ENCODE results near the gene PTPRN2. TPM values are rescaled to one million over a fixed set of nuclear protein-coding genes. Genes with fewer than 3 reads are reported as not detected.

PTPRN2 gene
- total RNA-seq, 1 donor from 2014 or later = 11.4 TPM

GRCh38 chr7:158138329-158138597 is 449.4 kb downstream of the PTPRN2 start:
- DNase-seq (ENCODE audit: low spot score, unreplicated experiment) = no peak
- peaks cover 4% of the 10 kb centered on the region for H3K9me3 Mint-ChIP-seq (ENCODE audit: low read depth)
- no peak overlapping the region for H3K27ac Mint-ChIP-seq
- TF ChIP-seq, protein P1, sequence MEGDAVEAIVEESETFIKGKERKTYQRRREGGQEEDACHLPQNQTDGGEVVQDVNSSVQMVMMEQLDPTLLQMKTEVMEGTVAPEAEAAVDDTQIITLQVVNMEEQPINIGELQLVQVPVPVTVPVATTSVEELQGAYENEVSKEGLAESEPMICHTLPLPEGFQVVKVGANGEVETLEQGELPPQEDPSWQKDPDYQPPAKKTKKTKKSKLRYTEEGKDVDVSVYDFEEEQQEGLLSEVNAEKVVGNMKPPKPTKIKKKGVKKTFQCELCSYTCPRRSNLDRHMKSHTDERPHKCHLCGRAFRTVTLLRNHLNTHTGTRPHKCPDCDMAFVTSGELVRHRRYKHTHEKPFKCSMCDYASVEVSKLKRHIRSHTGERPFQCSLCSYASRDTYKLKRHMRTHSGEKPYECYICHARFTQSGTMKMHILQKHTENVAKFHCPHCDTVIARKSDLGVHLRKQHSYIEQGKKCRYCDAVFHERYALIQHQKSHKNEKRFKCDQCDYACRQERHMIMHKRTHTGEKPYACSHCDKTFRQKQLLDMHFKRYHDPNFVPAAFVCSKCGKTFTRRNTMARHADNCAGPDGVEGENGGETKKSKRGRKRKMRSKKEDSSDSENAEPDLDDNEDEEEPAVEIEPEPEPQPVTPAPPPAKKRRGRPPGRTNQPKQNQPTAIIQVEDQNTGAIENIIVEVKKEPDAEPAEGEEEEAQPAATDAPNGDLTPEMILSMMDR (IDR thresholded peaks at IDR 0.05; ENCODE audit: unreplicated experiment) = no peak
- H3K36me3 Mint-ChIP-seq (ENCODE audit: insufficient read depth) = no peaks in the 10 kb centered on the region
- H3K27me3 Mint-ChIP-seq = no peaks in the 10 kb centered on the region
- peaks cover 1% of the 10 kb centered on the region for H3K4me1 Mint-ChIP-seq (ENCODE audit: low read depth)
- no peak overlapping the region for H3K4me3 Mint-ChIP-seq (ENCODE audit: low read depth)

GRCh38 chr7:158137516-158138328 is 449.9 kb downstream of the PTPRN2 start:
- Mint-ChIP-seq H3K36me3 (ENCODE audit: insufficient read depth) (no peaks in the 10 kb centered on the region), H3K4me1 (ENCODE audit: low read depth) (peaks cover 1% of the 10 kb centered on the region), H3K27ac (no peak overlapping the region), H3K27me3 (no peaks in the 10 kb centered on the region), H3K4me3 (ENCODE audit: low read depth) (no peak overlapping the region), H3K9me3 (ENCODE audit: low read depth) (no peaks in the 10 kb centered on the region)
- TF ChIP-seq, protein P1 (IDR thresholded peaks at IDR 0.05; ENCODE audit: unreplicated experiment) = no peak
- DNase-seq (ENCODE audit: low spot score, unreplicated experiment) = no peak

DNA sequence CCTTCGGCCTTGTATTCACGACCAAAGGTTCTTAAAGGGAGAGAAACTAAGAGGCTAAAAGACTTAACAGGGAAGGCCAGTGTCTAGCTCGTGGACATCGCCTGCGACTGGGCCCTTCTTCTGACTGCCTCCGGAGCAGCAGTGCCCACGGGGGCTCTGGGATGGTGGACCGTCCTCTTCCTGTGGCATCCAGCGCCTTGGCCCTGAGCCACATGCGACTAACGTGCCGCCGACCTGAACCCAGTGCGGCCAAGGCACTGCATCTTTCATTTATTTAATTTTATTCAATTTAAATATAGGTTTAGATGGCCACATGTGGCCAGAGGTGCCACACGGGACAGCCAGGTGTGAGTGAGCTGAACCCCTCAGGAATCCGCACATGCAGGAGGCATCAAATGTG is 451.7 kb downstream of the PTPRN2 start:
- DNase-seq (ENCODE audit: low spot score, unreplicated experiment) = no peak
- no peaks in the 10 kb centered on the region for H3K9me3 Mint-ChIP-seq (ENCODE audit: low read depth)
- H3K27me3 Mint-ChIP-seq = no peaks in the 10 kb centered on the region
- no peak overlapping the region for H3K4me3 Mint-ChIP-seq (ENCODE audit: low read depth)
- H3K4me1 Mint-ChIP-seq (ENCODE audit: low read depth) = peaks cover 1% of the 10 kb centered on the region
- H3K36me3 Mint-ChIP-seq (ENCODE audit: insufficient read depth) = no peaks in the 10 kb centered on the region
- TF ChIP-seq, protein P1 (IDR thresholded peaks at IDR 0.05; ENCODE audit: unreplicated experiment) = no peak
- H3K27ac Mint-ChIP-seq = no peak overlapping the region

DNA sequence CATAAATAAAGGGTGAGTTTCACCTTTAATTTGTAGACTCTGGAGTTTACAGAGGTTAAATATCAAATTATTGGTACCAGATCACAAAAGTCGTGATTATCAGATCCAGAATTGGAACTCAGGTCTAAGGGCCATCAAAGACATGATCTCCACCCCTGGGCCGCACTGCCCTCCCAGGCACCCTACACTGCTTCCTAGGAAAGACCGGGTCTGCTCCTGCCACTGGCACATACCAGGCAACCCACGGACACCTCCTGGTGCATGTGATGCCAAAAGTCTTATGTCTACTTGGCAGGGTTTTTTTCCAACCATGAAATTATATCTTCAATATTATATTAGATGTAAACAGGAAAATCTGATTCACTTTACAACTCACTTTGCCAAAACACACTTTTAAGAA is 452.8 kb downstream of the PTPRN2 start:
- Mint-ChIP-seq H3K4me1 (ENCODE audit: low read depth) (peaks cover 1% of the 10 kb centered on the region), H3K4me3 (ENCODE audit: low read depth) (no peak overlapping the region), H3K9me3 (ENCODE audit: low read depth) (no peaks in the 10 kb centered on the region), H3K27ac (no peak overlapping the region), H3K36me3 (ENCODE audit: insufficient read depth) (no peaks in the 10 kb centered on the region), H3K27me3 (no peaks in the 10 kb centered on the region)
- no peak for DNase-seq (ENCODE audit: low spot score, unreplicated experiment)
- TF ChIP-seq, protein P1 (IDR thresholded peaks at IDR 0.05; ENCODE audit: unreplicated experiment) = no peak

DNA sequence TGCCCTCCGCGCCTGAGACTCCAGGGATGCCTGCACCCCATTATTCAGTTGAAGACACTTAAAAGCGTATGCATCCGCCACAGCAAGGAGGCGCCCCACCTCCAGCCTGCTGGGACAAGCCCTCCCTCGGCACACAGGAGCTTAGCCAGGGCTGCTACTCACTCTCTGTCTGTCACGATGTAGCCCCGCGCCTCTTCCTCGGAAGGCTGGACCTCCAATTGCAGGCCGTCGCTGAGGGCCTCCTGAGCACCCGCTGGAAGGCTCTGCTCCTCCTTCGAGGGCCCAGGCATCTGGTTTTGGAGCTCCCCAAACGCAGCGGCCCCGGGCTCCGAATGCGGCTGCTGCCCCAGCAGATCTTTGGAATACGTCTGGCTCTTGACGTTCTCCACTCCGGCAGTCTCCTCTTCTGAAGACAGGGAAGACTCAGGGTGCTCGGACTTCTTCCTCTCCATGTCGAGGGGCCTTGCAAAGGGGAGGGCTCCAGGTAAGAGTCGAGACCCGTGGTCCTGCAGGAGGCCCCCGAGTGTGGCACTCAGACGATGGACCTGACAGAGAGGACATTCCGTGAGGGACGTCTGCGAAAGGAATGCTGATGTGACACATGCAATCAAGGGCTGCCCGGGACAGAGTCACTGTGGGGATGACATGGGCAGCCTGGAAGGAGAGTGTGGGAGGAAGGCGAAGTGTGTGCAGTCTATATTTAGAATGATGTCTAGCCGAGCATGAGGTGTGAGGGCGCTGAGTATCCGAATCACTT is 453.9 kb downstream of the PTPRN2 start:
- Mint-ChIP-seq H3K27ac (no peak overlapping the region), H3K4me3 (ENCODE audit: low read depth) (no peak overlapping the region), H3K9me3 (ENCODE audit: low read depth) (no peaks in the 10 kb centered on the region), H3K4me1 (ENCODE audit: low read depth) (peaks cover 1% of the 10 kb centered on the region), H3K36me3 (ENCODE audit: insufficient read depth) (no peaks in the 10 kb centered on the region), H3K27me3 (no peaks in the 10 kb centered on the region)
- DNase-seq (ENCODE audit: low spot score, unreplicated experiment) = no peak
- TF ChIP-seq, protein P1 (IDR thresholded peaks at IDR 0.05; ENCODE audit: unreplicated experiment) = no peak
